Fibroblast of lung (primary cell): ENCODE measurements around the gene TRAF6.

Source experiments
- CTCF ChIP-seq, 2 donors: IDR thresholded peaks in 1 of 2; conservative IDR thresholded peaks in 1 of 2; 1 replicate in 1 of 2; 2 replicates in 1 of 2; pipeline ENCODE4 v1.5.1; 2011 to 2012; ENCODE audit warnings: low read length in 2 of 2, control low read depth in 1 of 2, inconsistent platforms in 1 of 2, low read depth in 1 of 2, mild to moderate bottlenecking in 1 of 2
- EZH2 ChIP-seq: IDR thresholded peaks from 2 replicates; pipeline ENCODE4 v1.5.1; 2012; ENCODE audit warnings: low read length, control low read depth, mild to moderate bottlenecking; ENCODE audit errors: missing control alignments

DNA sequence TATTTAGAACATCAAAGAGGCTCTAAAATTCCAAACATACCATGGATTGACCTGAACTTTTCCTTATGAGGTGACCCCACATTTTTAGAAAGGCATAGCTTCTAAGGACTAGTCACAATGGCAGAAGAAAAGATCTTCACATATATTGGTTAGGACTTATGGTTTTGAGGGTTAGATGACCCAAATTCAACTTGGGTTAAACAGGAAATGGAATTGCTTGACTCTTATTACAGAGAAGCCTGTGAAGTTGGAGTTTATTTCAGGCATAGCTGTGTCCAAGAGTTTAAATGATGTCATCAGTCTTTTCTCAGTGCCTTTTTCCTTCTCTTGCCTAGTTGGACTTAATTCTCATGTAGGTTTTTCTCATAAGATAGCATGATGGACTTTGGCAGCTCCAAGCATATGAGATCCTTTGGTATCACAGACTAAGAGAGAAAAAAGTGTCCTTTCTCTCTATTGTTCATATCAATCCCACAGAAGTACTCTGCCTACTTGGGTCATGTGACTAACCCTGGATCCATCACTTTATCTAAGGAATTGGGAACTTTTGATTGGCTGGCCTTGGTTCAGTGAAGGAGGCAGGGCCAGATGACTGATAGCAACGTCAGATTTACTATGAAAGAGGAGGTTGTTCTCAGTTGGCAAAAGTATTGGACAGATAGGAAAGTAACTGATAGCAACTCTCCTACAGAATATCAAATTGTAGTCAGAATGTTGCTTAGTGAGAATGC lies 40.5 kb upstream of the TRAF6 start:
- no peak for TF ChIP-seq CTCF (conservative IDR thresholded peaks at IDR 0.05 in 1 of 2, IDR thresholded peaks at IDR 0.05 in 1 of 2; ENCODE audit: low read depth in 1 of 2, low read length in 2 of 2)
- no peak for TF ChIP-seq EZH2
